ENCODE results near the gene HOXC9.

HOXC9 gene

GRCh38 chr12:54000116-54001114 is at the start of gene HOXC9:
HOXC9 (plus strand) TSS chr12:54000161; CDS start chr12:54000189, 28 bp downstream.
- DNase-seq = no peak

GRCh38 chr12:53950437-53950773 is 49.6 kb upstream of the HOXC9 start:
- no peak for DNase-seq

- DNase-seq = no peak
Measured at GRCh38 chr12:53950789-53951576, 49.0 kb upstream of the HOXC9 start.

DNA sequence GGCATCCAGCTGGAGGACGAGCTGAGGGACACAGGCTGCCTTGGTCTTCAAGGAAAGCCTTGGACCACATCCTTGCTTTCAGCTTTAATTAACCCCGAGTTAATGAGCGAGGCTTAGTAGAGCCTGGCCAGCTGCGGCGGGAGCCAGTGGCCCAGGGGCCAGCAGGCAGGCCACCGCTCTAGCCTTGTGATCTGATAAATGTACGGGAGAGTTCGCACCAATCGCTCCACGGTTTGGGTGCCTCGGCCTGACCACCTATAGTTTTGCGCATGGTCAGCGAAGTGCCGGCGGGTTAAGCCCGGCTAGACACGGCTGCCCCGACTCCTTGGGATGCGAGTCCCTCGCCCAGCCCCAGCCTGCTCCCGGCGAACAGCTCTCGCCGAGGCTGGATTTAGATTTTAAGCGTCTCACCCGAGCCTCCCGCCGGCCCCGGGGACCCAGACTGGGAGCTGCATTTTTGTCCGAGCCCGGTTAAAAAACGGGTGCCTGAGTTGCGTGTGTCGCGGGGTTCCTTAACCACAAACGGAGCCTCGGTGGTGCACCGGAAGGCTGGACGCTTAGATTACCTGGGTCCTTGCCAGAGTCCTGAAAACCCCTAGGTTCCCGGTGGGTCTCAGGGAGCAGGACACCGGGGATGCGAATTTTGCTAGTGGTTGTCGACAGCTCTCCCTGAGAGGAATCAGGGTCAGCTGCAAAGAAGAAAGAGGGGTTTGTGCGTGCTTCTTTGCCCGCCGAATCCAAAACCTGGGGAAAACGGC is 48.2 kb upstream of the HOXC9 start:
- no peak for DNase-seq

DNA sequence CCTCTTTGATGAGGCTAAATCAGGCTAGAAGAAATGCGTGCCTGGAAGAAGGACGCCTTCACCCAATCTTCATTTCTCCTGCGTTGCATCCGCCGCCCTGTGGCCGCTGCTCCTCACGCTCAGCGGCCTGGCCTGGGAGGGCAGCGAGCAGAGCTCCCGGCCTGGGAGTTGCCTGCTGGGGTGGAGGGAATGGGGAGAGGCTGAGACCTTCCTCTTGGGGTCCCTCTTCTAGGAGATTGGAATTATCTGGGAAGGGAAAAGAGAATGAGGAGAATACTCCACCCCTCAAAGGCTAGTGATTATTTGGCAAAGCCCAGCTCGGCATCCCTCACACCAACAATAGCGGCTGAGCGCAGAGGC is 47.6 kb upstream of the HOXC9 start:
- no peak for DNase-seq

GRCh38 chr12:53952871-53953734 is 46.9 kb upstream of the HOXC9 start:
- DNase-seq = peak; percentile 32

DNA sequence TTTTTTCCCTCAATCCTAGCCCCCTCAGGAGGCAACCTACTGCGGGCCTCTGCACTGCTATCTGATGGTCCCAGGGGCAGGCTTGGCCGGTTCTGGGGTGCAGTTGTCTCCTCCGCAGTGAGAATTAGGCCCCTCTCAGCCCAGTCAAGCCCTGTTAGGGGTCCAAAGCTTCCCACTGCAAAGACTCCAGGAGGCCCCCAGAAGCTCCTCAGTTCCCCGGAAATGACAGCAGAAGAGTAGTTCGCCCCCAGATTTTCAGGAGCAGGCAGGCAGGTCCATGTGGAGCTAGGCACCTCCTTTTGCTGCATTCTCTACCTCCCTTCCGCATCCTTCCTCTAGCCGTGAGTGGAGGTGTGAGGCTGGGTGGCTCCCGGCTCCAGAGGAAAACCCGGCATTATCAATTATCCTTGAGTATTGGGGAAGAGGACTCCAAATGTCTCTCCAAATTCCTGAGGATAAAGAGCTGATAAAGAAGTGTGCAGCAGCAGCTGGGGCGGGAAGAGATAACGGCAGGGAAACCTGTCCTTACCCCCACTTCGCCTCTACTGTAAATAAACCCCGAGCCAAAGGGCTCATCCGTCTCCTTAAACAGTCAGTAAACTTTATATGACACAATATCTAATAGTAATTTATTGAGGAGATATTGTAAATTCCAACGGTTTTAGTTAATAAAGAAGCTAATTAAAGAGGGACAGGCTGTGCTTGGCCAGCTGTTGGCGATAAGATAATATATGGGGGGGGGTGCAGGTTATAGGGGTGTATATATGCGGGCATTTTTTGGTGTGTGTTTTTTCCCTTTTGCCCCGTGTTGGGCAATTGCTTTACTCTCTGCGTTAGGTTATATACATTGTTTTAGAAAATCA is 45.9 kb upstream of the HOXC9 start:
- no peak for DNase-seq

- DNase-seq = no peak
Measured at GRCh38 chr12:53954694-53955035, 45.3 kb upstream of the HOXC9 start, which contains the start of gene HOXC12. HOXC12 (plus strand) TSS chr12:53954903; CDS start chr12:53954930, 27 bp downstream.

DNA sequence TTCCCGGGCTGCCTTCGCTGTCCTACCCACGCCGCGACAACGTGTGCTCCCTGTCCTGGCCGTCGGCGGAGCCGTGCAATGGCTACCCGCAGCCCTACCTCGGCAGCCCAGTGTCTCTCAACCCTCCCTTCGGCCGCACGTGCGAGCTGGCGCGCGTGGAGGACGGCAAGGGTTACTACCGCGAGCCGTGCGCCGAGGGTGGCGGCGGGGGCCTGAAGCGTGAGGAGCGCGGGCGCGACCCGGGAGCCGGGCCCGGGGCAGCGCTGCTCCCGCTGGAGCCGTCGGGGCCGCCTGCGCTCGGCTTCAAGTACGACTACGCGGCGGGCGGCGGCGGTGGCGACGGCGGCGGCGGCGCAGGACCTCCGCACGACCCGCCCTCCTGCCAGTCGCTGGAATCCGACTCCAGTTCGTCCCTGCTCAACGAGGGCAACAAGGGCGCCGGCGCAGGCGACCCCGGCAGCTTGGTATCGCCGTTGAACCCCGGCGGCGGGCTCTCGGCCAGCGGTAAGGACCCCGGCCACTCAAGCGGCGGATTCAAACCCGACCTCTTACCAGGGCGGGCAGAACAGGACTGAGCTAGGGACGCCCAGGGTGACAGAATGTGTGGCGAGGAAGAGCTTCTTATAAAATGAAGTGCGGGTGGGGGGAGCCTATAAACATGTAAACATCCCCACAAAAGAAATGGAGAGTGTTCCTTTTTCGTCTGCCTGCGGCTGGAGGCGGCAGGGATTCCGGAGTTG is 44.8 kb upstream of the HOXC9 start:
- DNase-seq = no peak

GRCh38 chr12:53955776-53956250 is 44.1 kb upstream of the HOXC9 start:
- no peak for DNase-seq

DNA sequence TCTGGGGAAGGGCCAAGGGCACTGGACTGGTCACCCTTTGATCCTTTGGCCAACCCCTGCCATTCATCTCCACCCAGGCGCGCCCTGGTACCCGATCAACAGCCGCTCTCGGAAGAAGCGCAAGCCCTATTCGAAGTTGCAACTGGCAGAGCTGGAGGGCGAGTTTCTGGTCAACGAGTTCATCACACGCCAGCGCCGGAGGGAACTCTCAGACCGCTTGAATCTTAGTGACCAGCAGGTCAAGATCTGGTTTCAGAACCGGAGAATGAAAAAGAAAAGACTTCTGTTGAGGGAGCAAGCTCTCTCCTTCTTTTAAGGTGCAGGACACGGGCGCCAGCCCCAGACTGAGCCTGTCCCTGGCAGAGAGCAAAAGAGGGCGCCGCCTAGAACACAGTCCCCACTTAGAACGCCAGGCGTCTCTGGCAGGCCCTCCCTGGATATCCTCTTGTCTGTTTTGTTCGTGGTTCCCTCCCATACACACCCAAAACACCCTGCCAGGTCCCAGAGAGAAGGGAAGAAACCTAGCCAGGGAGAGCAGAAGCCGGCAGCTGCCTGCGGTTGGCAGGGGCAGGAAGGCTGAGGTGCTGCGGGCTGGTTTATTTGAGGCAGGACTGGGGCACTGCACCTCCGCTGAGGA is 43.6 kb upstream of the HOXC9 start:
- no peak for DNase-seq

- DNase-seq = no peak
Measured at GRCh38 chr12:53956914-53957536, 42.9 kb upstream of the HOXC9 start.

- no peak for DNase-seq
Measured at GRCh38 chr12:53958128-53958527, 41.8 kb upstream of the HOXC9 start.

DNA sequence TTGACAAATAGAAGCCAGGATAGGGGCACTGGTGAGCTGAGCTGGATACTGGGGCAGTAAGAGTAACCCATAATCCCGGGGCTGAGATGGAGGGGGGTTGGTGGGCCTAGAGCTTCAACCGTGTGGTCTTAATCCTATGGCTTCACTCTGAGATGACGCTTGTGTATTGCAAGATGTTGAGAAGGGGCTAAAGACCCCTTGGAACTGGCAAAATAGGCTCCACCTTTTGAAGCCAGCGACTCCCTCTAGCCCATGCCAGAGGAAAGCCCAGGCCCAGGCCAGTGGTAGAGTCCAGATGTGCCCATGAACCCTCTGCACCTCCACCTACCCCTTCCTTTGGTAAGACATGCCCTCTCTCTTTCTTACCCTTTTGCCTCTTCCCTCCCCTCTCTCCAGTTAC is 40.6 kb upstream of the HOXC9 start:
- DNase-seq = no peak

GRCh38 chr12:53960187-53961024 is 39.6 kb upstream of the HOXC9 start:
- DNase-seq = no peak

GRCh38 chr12:53961025-53961761 is 38.8 kb upstream of the HOXC9 start:
- no peak for DNase-seq

- DNase-seq = no peak
Measured at GRCh38 chr12:53963005-53963404, 37.0 kb upstream of the HOXC9 start.

Measured in activated CD4-positive, alpha-beta T cell treated with anti-CD3 and anti-CD28 coated beads, Interleukin-2, Interleukin-6, amounts not matched to agents 100 ng/mL and 50 ng/mL, durations not matched to agents 16 hours and 8 hours (primary cell).